HG03342 (cell line): ENCODE data around the gene ESRP2.

ENCODE experiments used
- ATAC-seq: cut with Tn5 transposase; IDR thresholded peaks from one replicate; pipeline ENCODE4 v1.9.1; 2021; ENCODE audit warnings: mild to moderate bottlenecking, moderate library complexity; ENCODE audit not compliant: unreplicated experiment

The ESRP2 gene

DNA sequence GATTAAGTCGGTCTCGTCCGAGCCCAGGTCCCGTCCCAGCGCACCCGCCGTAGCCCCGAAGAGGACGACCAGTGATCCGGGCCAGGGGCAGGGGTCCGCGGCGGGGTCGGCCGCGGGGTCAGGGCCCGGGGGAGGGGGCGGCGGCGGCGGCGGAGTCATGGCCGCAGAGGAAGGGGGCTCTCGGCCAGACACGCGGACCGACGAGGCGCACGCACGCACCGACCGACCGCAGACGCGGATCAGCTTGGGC is at the start of gene ESRP2:
TSS of gene ESRP2 (minus strand) at position 241 of the 250 bp plus-strand sequence. CDS start at position 159, 82 bp downstream.
- no peak for ATAC-seq

GRCh38 chr16:68285683-68286082 is 49.8 kb upstream of the ESRP2 start:
- no peak for ATAC-seq

DNA sequence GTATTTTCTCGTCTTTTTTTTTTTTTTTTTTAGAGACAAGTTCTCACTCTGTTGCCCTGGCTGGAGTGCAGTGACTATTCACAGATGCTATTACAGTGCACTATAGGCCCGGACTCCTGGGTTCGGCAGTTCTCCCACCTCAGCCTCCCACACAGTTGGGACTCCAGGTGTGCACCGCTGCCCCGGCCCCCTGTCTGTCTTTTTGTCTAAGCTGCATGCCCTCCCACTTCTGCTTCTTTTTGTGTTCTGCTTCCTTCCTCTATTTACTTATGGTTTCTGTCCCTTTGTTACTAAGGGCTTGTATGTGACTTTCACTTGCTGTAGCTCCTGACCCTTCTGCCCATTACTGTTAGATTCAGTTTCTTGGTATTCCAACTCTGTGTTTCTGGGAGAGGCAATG is 48.9 kb upstream of the ESRP2 start:
- ATAC-seq = peak; percentile 46

DNA sequence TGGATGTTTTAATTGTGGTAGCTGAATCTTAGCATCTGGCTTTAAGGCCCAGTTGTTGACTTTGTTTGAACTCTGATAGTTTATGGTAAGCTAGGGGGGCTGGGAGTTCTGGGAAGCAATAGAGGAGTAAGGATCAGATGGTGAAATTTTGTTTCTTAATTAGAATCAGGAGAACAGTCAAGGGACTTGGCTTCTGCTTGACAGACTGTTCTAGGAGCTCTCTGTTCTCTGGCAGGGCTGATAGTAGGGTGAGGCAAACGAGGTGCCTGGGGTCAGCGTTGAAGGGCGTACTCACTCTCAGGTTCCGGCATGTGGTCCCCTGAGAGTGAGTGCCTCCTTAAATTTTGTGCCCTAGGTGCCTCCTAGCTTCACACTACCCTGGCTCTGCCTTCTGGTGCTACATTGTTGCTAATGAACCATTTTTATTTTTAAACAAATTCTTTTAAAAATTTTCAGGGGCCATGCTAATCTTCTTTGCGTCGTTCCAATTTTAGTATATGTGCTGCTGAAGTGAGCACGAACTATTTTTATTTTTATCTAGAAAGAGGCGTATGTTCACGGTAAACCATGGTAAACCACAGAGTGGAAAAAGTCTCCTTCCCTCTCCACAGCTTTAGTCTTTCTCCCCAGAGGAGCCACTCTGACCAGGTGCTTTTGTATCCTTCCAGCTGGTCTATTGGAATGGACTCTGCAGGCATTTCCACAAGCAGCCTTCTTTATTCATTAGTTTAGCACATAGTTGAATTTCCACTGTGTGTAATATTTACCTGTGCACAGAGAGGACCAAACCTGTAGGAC is 48.1 kb upstream of the ESRP2 start:
- peak; percentile 35 for ATAC-seq

GRCh38 chr16:68283346-68283745 is 47.4 kb upstream of the ESRP2 start:
- no peak for ATAC-seq

DNA sequence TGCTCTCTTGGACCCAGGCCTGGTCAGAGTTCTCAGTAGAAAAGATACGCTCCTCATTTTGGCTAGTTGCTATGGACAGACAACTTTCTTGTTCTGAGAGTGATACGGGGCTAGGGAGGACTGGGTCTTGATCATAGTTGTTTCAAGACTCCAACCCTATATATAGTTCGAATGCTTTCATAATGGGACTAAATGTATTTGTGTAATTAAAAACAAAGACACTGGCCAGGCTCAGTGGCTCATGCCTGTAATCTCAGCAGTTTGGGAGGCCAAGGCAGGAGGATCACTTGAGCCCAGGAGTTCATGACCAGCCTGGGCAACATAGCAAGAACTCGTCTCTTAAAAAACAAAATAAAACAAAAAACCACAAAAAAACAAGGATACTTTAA is 46.1 kb upstream of the ESRP2 start:
- no peak for ATAC-seq

GRCh38 chr16:68281368-68282063 is 45.6 kb upstream of the ESRP2 start:
- ATAC-seq = no peak

GRCh38 chr16:68279726-68280558 is 44.0 kb upstream of the ESRP2 start:
- no peak for ATAC-seq

GRCh38 chr16:68276223-68276622 is 40.3 kb upstream of the ESRP2 start:
- no peak for ATAC-seq

- peak; percentile 68 for ATAC-seq
Observed at GRCh38 chr16:68275611-68276191, 39.8 kb upstream of the ESRP2 start.

DNA sequence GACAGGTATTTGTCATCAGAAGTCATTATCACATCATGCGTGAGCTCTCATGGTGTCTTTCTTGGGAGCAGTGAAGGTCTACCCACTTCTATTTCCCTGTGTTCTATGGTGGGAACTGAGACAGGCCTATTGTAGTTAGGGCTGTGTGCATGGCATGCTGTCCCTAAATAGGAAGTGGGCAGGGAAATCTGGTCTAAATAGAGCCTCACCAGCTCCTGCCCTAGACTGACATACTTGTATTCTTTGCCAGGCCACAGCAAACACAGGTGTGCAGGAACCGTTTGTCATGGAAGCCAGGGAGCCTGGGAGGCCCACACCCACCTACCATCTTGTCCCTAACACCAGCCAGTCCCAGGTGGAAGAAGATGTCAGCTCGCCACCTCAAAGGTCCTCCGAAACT is 38.5 kb upstream of the ESRP2 start:
- ATAC-seq = no peak

DNA sequence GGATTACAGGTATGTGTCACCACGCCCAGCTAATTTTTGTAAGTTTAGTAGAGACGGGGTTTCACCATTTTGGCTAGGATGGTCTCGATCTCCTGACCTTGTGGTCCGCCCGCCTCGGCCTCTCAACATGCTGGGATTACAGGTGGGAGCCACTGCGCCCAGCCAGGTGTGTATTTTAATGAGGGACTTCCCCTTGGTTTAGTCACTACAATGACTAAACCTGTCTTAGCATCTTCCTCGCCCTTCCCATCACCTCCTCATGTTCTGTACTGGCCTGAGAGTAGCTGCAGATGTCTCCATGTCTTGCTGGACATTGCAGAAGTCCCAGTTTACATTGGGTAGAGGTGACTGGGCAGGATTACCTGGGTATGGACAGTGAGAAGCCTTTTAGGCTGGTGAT is 38.0 kb upstream of the ESRP2 start:
- ATAC-seq = no peak

- no peak for ATAC-seq
Observed at GRCh38 chr16:68273459-68273858, 37.5 kb upstream of the ESRP2 start.

DNA sequence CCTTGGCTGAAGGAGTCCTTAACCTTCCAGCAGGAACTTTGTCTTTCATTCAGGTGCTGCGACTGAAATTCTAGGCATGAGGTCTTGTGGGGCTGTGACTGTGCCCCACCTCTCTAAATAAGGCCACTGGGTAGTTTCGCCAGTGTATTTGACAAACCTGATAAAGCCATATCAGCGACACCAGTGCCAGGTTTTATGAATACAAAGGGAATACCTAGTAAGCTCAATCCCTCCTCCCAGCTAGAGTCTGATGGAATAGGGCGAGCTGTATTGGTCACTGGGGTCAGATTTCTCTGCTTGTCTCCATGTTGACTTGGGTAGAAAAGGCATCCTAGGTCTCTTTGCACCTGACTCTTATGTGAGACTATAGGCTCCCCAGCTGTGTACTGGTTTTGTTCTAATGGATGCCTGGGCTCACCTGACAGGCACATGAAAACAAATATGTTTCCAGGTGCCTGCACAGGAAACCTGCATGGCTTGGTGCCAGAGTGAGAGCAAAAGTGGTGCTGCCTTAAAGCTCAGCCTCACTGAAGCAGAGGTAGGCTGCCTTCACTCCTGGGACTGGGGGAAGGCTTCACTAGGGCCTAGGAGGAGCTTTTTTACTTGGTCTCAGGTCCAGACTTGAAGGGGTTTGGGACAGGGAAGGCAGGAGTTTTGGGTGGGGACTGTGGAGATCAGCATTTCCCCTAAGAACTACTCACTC is 36.7 kb upstream of the ESRP2 start:
- no peak for ATAC-seq

DNA sequence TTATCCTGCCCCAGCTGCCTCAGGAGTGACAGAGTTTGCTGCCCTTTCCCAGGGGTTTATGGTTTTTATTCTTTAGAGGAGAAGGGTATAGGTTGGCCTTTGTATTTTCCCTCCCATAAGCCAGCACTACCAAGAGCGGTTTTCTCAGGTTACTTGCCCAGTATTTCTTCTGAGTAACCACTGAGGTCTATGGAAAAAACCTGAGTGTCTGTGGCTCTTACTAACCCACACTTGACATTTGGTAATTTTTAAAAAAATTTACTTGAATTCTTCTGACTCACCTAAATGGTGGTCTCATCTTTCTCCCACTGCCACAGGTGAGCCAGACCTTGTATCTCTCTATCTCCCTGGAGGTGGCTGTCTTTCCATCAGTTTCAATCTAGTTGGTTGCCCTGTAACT is 34.4 kb upstream of the ESRP2 start:
- ATAC-seq = no peak

- no peak for ATAC-seq
Observed at GRCh38 chr16:68269793-68270192, 33.9 kb upstream of the ESRP2 start.

GRCh38 chr16:68267612-68268405 is 31.9 kb upstream of the ESRP2 start:
- ATAC-seq = no peak

DNA sequence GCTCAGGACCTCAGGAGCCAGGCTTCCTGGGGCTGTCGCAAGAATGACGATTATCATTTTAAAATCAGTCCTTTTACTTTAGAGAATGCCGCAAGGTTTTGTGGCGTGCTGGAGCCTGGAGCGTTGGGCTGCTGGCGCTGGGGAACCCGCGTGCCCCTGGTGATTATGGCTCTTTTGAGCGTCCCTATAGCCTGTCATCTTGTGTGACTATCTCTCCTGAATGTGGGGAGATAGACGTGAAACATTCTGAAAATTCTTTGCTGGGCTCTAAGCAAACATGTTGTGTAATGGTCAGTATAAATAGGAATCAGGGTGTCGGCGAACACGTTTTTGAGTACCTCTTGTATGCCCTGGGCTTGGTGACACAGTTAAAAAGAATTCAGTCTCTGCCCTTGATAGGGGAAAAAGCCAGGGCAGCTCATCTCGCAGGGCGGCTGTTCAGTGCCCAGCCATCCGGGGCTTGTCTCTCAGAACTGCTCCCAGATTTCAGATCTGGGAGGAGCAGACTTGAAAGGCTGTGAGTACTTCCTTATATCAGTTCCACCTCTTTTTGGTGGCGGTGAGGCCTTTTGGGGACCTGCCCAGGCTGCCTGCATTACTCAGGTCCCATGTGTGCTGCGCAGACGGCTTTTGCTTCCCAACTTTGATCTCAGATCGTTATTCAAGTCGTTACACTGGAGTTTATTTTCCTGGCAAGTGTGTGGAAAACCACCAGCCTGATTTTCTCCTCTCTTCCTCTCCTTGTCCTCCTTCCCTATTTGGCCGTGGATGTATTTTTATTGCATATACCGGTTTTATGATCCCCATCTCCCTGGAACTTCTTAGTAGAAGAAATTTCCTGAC is 29.4 kb upstream of the ESRP2 start:
- peak; percentile 14 for ATAC-seq
